ENCODE data around the gene STAU1. TPM values are rescaled to one million over a fixed set of nuclear protein-coding genes. Genes with fewer than 3 reads are reported as not detected.

Gene STAU1
- total and polyA plus RNA-seq, 10 of the 15 experiments (the other 5 are each of a cell fraction or from before 2014, with no cell fraction given), result 13.9 to 66.2 (median 45.6) TPM

DNA sequence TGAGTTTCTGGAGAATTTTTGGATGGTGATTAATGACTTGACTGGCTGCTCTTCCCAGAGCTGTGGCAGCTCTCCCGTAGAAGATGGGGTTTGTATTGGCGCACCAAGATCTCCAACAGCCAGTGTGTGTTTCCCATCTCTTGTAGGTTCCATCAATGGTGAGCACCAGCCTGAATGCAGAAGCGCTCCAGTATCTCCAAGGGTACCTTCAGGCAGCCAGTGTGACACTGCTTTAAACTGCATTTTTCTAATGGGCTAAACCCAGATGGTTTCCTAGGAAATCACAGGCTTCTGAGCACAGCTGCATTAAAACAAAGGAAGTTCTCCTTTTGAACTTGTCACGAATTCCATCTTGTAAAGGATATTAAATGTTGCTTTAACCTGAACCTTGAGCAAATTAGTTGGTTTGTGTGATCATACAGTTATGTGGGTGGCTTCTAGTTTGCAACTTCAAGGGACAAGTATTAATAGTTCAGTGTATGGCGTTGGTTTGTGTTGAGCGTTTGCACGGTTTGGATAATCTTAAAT, 91.9 kb downstream of the STAU1 start:
- no TSS peak for BruUV-seq (replicated peaks)

More for the DNA sequence above, 91.9 kb downstream of the STAU1 start:
- Histone ChIP-seq H3K4me3 (no peak overlapping the region), H3K9me3 (replicated peaks; ENCODE audit: control insufficient read depth, insufficient read depth, low read length) (no peaks in the 10 kb centered on the region), H3K79me2 (ENCODE audit: control insufficient read depth, insufficient read depth, low read length) (no peaks in the 10 kb centered on the region; the same call in none of the 2 replicates), H3K9ac (ENCODE audit: control insufficient read depth, insufficient read depth, low read length) (no peak overlapping the region), H3K27me3 (replicated peaks in 1 of 2; ENCODE audit: control insufficient read depth in 2 of 2, insufficient read depth in 2 of 2, low read length in 1 of 2) (no peaks in the 10 kb centered on the region), H3K4me2 (ENCODE audit: control insufficient read depth, insufficient read depth) (no peak overlapping the region), H4K20me1 (ENCODE audit: control insufficient read depth, insufficient read depth) (0 out of 2 replicates have a peak, but pooled peaks cover 2% of the 10 kb centered on the region), H2AFZ (ENCODE audit: control insufficient read depth, low read depth, low read length) (no peak overlapping the region), H3K27ac (ENCODE audit: control insufficient read depth, insufficient read depth) (no peak overlapping the region), H3K36me3 (ENCODE audit: control insufficient read depth in 2 of 2, insufficient read depth in 2 of 2, low read length in 1 of 2) (peaks cover 7 to 29% of the 10 kb centered on the region in 2 experiments), H3K4me1 (ENCODE audit: control insufficient read depth, insufficient read depth, low read length) (no peaks in the 10 kb centered on the region)
- RAD21 ChIA-PET (ENCODE audit: unreplicated experiment), result no interaction called here
- CTCF ChIA-PET, result no interaction called here
- no peak for DNase-seq (ENCODE audit: low read depth, low spot score)
- in situ Hi-C loops (cut with MboI), result no loop called here
- intact Hi-C loops (cut with micrococcal nuclease; ENCODE audit: unreplicated experiment), result no loop called here
- no peak for FAIRE-seq
- SMC1A ChIA-PET (ENCODE audit: uncharacterized antibody, unreplicated experiment), result interaction anchor here (1.9 kb wide), 1 partner anchor 23 kb away, joined by 5 read pairs; no protein-coding TSS in a partner anchor
- no peak for ATAC-seq
- 95% methylated on average over 7 of the region's 7 CpGs for WGBS (ENCODE audit: insufficient coverage, insufficient replicate concordance, low lambda C conversion rate, missing lambda C conversion rate)
- TF ChIP-seq SIN3A (IDR thresholded peaks at IDR 0.05; ENCODE audit: low read depth, low read length), result no peak
- no peak for TF ChIP-seq MTA2 (IDR thresholded peaks at IDR 0.05; ENCODE audit: low read depth)
- TF ChIP-seq EP300 (IDR thresholded peaks at IDR 0.05; ENCODE audit: borderline replicate concordance in 1 of 2, control insufficient read depth in 1 of 2, low read depth in 2 of 2, low read length in 2 of 2), result no peak
- TF ChIP-seq CREM (IDR thresholded peaks at IDR 0.05; ENCODE audit: low read depth), result no peak
- no peak for TF ChIP-seq BRCA1 (IDR thresholded peaks at IDR 0.05; ENCODE audit: low read depth, low read length)
- TF ChIP-seq CHD2 (IDR thresholded peaks at IDR 0.05; ENCODE audit: borderline replicate concordance, low read depth, low read length), result no peak
- no peak for TF ChIP-seq MYC (IDR thresholded peaks at IDR 0.05; ENCODE audit: insufficient read depth, insufficient read length, insufficient replicate concordance, low read length, severe bottlenecking)
- no peak for TF ChIP-seq CHD1 (IDR thresholded peaks at IDR 0.05; ENCODE audit: low read depth, low read length)
- TF ChIP-seq SRF (IDR thresholded peaks at IDR 0.05; ENCODE audit: low read depth in 2 of 2, low read length in 2 of 2), result no peak
- TF ChIP-seq NFYA (IDR thresholded peaks at IDR 0.05; ENCODE audit: borderline replicate concordance, low read depth, low read length), result no peak
- TF ChIP-seq HDGF (IDR thresholded peaks at IDR 0.05), result no peak
- no peak for TF ChIP-seq BMI1 (IDR thresholded peaks at IDR 0.05; ENCODE audit: borderline replicate concordance)
- no peak for TF ChIP-seq SREBF2 (IDR thresholded peaks at IDR 0.05; ENCODE audit: low read length)
- TF ChIP-seq CBFB (IDR thresholded peaks at IDR 0.05; ENCODE audit: low read depth), result no peak
- TF ChIP-seq NRF1 (conservative IDR thresholded peaks at IDR 0.05; ENCODE audit: low read depth, low read length), result no peak
- TF ChIP-seq CREB1 (IDR thresholded peaks at IDR 0.05; ENCODE audit: low read depth), result no peak
- TF ChIP-seq NBN (IDR thresholded peaks at IDR 0.05), result no peak
- no peak for TF ChIP-seq SUZ12 (IDR thresholded peaks at IDR 0.05; ENCODE audit: unreplicated experiment)
- TF ChIP-seq, protein P1, sequence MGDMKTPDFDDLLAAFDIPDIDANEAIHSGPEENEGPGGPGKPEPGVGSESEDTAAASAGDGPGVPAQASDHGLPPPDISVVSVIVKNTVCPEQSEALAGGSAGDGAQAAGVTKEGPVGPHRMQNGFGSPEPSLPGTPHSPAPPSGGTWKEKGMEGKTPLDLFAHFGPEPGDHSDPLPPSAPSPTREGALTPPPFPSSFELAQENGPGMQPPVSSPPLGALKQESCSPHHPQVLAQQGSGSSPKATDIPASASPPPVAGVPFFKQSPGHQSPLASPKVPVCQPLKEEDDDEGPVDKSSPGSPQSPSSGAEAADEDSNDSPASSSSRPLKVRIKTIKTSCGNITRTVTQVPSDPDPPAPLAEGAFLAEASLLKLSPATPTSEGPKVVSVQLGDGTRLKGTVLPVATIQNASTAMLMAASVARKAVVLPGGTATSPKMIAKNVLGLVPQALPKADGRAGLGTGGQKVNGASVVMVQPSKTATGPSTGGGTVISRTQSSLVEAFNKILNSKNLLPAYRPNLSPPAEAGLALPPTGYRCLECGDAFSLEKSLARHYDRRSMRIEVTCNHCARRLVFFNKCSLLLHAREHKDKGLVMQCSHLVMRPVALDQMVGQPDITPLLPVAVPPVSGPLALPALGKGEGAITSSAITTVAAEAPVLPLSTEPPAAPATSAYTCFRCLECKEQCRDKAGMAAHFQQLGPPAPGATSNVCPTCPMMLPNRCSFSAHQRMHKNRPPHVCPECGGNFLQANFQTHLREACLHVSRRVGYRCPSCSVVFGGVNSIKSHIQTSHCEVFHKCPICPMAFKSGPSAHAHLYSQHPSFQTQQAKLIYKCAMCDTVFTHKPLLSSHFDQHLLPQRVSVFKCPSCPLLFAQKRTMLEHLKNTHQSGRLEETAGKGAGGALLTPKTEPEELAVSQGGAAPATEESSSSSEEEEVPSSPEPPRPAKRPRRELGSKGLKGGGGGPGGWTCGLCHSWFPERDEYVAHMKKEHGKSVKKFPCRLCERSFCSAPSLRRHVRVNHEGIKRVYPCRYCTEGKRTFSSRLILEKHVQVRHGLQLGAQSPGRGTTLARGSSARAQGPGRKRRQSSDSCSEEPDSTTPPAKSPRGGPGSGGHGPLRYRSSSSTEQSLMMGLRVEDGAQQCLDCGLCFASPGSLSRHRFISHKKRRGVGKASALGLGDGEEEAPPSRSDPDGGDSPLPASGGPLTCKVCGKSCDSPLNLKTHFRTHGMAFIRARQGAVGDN (IDR thresholded peaks at IDR 0.05), result no peak
- POLR2A ChIA-PET, result no interaction called here
